ENCODE results near the gene FAM209B.
"Not testable (repeated sequence)": the region's sequence is repeated elsewhere in the genome, so short reads cannot be mapped to it uniquely, and the experiment has no call there.

FAM209B gene, protein sequence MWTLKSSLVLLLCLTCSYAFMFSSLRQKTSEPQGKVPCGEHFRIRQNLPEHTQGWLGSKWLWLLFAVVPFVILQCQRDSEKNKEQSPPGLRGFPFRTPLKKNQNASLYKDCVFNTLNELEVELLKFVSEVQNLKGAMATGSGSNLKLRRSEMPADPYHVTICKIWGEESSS

GRCh38 chr20:56532946-56533345, at the start of gene FAM209B:
Gene FAM209B (plus strand): TSS chr20:56533246. CDS start chr20:56533342, 96 bp downstream.
- DNase-seq (ENCODE audit: low read depth in 1 of 2, low spot score in 1 of 2); in situ Hi-C loops (cut with HindIII; ENCODE audit: low pct_unique_long_range_greater_than_20kb, low sequenced_read_pairs): not testable (repeated sequence)

DNA sequence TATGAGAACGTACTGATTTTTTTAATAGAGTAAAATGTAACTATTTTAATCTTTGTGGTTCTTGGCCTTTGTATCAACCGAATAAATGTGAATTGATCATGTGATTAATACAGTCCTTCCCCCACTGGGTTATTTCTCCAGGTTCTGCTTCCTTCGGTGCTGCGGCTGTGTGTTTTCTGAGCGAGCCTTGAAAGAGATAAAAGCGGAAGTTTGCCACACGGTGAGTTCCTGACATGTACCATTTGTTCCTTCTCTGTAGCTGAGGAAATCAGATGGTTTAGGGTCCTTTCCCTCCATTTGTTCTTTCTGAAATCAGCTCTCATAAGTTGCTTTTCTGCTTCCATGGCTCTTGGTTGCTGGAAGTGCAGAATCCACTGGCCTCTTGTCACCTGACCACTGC, 49.1 kb upstream of the FAM209B start:
- no peak for TF ChIP-seq JUND (IDR thresholded peaks at IDR 0.05; ENCODE audit: low read depth)
- no peak for DNase-seq (ENCODE audit: low read depth in 1 of 2, low spot score in 1 of 2)
- in situ Hi-C loops (cut with HindIII; ENCODE audit: low pct_unique_long_range_greater_than_20kb, low sequenced_read_pairs): no loop called here

DNA sequence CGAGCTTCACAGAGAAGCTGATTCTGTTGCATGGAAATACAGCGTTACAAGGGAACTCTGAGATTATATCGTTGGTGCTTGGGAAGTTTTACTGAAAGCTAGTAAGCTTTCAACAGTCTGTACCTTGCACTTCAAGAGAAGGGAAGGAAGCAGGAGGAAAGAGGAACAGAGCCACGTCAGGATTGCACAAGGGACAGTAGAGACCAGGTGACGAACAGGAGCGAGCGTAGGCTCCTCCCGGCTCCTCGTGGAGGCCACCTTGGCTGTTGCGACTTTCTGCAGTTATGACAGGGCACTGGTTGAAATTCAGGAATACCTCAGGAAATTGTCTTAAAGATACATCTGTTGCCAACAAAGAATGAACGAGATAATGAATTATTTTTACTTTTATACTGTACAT, 45.8 kb upstream of the FAM209B start:
- in situ Hi-C loops (cut with HindIII; ENCODE audit: low pct_unique_long_range_greater_than_20kb, low sequenced_read_pairs): no loop called here
- no peak for DNase-seq (ENCODE audit: low read depth in 1 of 2, low spot score in 1 of 2)
- no peak for TF ChIP-seq JUND (IDR thresholded peaks at IDR 0.05; ENCODE audit: low read depth)

GRCh38 chr20:56488566-56488965, 44.5 kb upstream of the FAM209B start:
- in situ Hi-C loops (cut with HindIII; ENCODE audit: low pct_unique_long_range_greater_than_20kb, low sequenced_read_pairs): no loop called here
- TF ChIP-seq JUND (IDR thresholded peaks at IDR 0.05; ENCODE audit: low read depth): no peak
- DNase-seq (ENCODE audit: low read depth in 1 of 2, low spot score in 1 of 2): no peak

DNA sequence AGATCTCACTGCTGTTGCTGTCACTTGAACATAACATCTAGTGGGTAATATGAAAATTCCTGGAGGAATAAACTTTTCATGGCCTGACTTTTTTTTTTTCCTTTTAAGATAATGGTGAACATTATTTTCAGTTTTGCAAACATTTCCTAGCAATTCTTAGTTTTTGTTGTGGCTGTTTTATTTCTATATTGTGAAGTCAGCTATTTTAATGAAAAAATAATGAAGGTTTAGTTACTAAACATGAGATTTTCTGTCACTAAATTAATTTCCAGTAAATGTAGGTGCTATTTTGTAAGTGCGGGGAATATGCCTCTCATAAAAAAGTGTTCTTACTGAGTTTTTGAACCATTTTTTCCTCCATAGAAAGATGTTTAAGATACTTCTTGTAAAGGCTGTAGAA, 31.9 kb upstream of the FAM209B start:
- TF ChIP-seq JUND (IDR thresholded peaks at IDR 0.05; ENCODE audit: low read depth): no peak
- in situ Hi-C loops (cut with HindIII; ENCODE audit: low pct_unique_long_range_greater_than_20kb, low sequenced_read_pairs): no loop called here
- DNase-seq (ENCODE audit: low read depth in 1 of 2, low spot score in 1 of 2): no peak

GRCh38 chr20:56503916-56504315, 29.1 kb upstream of the FAM209B start:
- no peak for DNase-seq (ENCODE audit: low read depth in 1 of 2, low spot score in 1 of 2)
- in situ Hi-C loops (cut with HindIII; ENCODE audit: low pct_unique_long_range_greater_than_20kb, low sequenced_read_pairs): no loop called here

GRCh38 chr20:56504373-56505005, 28.6 kb upstream of the FAM209B start:
- in situ Hi-C loops (cut with HindIII; ENCODE audit: low pct_unique_long_range_greater_than_20kb, low sequenced_read_pairs): no loop called here
- no peak for DNase-seq (ENCODE audit: low read depth in 1 of 2, low spot score in 1 of 2)
- TF ChIP-seq JUND (IDR thresholded peaks at IDR 0.05; ENCODE audit: low read depth): no peak

More at GRCh38 chr20:56503916-56504315, 29.1 kb upstream of the FAM209B start:
- no peak for TF ChIP-seq JUND (IDR thresholded peaks at IDR 0.05; ENCODE audit: low read depth)

DNA sequence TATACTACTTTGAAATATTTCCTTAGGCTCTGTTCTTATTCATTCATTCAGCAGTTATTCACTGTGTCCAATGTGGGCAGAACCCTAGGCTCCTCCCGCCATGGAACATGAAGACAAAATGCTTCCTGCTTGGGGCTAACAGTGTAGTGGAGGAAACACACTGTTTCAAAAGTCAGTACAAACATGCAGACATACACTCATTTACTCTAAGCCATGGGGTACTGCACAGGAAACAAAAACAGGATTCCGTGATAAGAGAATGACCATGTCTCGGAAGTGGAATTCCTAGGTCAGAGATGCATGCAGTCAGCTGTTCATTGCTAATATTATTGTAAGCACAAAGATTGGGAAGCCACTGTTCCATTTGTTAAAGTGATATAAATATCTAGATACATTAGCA, 26.9 kb upstream of the FAM209B start:
- TF ChIP-seq JUND (IDR thresholded peaks at IDR 0.05; ENCODE audit: low read depth): no peak
- no peak for DNase-seq (ENCODE audit: low read depth in 1 of 2, low spot score in 1 of 2)
- in situ Hi-C loops (cut with HindIII; ENCODE audit: low pct_unique_long_range_greater_than_20kb, low sequenced_read_pairs): no loop called here

- in situ Hi-C loops (cut with HindIII; ENCODE audit: low pct_unique_long_range_greater_than_20kb, low sequenced_read_pairs): no loop called here
- TF ChIP-seq JUND (IDR thresholded peaks at IDR 0.05; ENCODE audit: low read depth): no peak
- no peak for DNase-seq (ENCODE audit: low read depth in 1 of 2, low spot score in 1 of 2)
Measured at GRCh38 chr20:56511926-56512325, 21.1 kb upstream of the FAM209B start.

DNA sequence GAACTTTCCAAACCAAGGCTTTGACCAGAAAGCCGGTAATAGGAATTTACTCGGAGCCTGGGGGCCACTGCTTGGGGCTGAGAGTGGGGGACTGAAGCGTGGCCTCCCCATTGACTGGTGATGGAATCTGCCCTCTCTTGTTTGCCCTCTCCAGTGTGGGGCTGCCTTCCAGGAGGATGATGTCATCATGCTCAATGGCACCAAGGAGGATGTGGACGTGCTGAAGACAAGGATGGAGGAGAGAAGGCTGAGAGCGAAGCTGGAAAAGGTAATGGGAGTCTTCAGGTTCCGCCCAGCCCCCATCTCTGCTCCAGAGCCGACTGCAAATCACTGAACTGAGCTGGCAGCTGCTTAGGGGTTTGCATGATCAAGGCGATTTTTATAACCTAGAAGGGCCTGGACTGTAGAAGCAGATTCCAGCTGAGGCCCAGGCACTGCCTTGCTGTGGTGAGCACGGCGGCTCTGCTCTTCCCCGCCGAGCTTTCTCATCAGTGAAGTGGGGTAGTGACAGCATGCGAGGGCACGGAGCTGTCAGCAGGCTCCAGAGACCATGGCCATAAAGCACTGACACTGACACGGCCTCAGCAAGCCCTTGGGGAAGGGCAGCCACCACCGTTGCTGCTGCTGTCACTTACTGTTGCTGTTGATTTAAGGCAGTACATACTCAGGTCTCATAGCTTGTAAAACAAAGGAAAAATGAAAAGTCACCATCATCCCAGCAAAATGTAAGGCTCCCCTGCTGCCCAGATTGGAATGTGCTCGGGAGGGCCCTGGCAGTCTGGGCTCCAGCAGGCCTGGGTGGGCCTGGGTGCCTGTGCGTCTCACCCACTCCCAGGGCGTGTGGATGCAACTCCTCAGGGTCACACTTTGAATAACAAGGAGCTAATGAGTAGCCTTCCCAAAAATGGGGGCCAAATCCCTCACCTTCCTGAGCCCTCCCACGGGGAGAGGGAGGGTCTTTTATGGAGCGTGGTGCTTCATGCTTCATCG, 19.6 kb upstream of the FAM209B start:
- no peak for TF ChIP-seq JUND (IDR thresholded peaks at IDR 0.05; ENCODE audit: low read depth)
- in situ Hi-C loops (cut with HindIII; ENCODE audit: low pct_unique_long_range_greater_than_20kb, low sequenced_read_pairs): no loop called here
- peak in 1 of 2 experiments; percentile 20 for DNase-seq (ENCODE audit: low read depth in 1 of 2, low spot score in 1 of 2)

GRCh38 chr20:56516631-56517030, 16.4 kb upstream of the FAM209B start:
- TF ChIP-seq JUND (IDR thresholded peaks at IDR 0.05; ENCODE audit: low read depth): no peak
- DNase-seq (ENCODE audit: low read depth in 1 of 2, low spot score in 1 of 2): no peak
- in situ Hi-C loops (cut with HindIII; ENCODE audit: low pct_unique_long_range_greater_than_20kb, low sequenced_read_pairs): no loop called here

- in situ Hi-C loops (cut with HindIII; ENCODE audit: low pct_unique_long_range_greater_than_20kb, low sequenced_read_pairs): no loop called here
- no peak for TF ChIP-seq JUND (IDR thresholded peaks at IDR 0.05; ENCODE audit: low read depth)
- DNase-seq (ENCODE audit: low read depth in 1 of 2, low spot score in 1 of 2): no peak
Measured at GRCh38 chr20:56517211-56517610, 15.8 kb upstream of the FAM209B start.

- no peak for DNase-seq (ENCODE audit: low read depth in 1 of 2, low spot score in 1 of 2)
- no peak for TF ChIP-seq JUND (IDR thresholded peaks at IDR 0.05; ENCODE audit: low read depth)
- in situ Hi-C loops (cut with HindIII; ENCODE audit: low pct_unique_long_range_greater_than_20kb, low sequenced_read_pairs): no loop called here
Measured at GRCh38 chr20:56517641-56518040, 15.4 kb upstream of the FAM209B start.

All from T47D (cell line).